GM19452 (cell line): ENCODE data around the gene PSMB7.

Experiments
- ATAC-seq: cut with Tn5 transposase; IDR thresholded peaks from one replicate; pipeline ENCODE4 v1.9.1; 2021; ENCODE audit not compliant: unreplicated experiment

The PSMB7 gene

GRCh38 chr9:124346347-124347163 is 68.7 kb downstream of the PSMB7 start:
- ATAC-seq = no peak

- no peak for ATAC-seq
These were observed 69.4 kb downstream of the PSMB7 start for GRCh38 chr9:124345751-124346281.

DNA sequence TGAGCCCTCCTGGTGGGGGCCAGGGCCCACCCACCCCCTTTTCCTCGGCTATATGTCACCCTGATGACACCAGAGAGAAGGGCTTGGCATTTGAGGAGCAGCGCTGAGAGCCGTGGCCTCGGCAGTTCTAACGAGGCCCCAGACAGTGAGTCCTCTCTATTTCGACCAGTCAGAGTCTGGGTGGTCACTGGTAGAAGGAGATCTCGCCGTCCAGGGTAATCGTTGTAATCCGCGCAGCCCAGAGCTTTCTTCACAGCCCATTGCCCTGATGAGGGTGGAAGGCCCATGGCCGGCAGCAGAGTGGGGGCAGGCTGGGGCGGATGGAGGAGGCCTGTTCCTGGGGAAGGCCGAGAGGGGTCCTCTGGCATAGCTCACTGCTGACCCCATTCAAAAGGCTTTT is 70.2 kb downstream of the PSMB7 start:
- ATAC-seq = no peak

- no peak for ATAC-seq
These were observed 70.8 kb downstream of the PSMB7 start for GRCh38 chr9:124344291-124345050.

- no peak for ATAC-seq
These were observed 71.5 kb downstream of the PSMB7 start for GRCh38 chr9:124343533-124344290.

- no peak for ATAC-seq
These were observed 72.3 kb downstream of the PSMB7 start for GRCh38 chr9:124342776-124343485.

GRCh38 chr9:124342402-124342775 is 72.9 kb downstream of the PSMB7 start:
- no peak for ATAC-seq

DNA sequence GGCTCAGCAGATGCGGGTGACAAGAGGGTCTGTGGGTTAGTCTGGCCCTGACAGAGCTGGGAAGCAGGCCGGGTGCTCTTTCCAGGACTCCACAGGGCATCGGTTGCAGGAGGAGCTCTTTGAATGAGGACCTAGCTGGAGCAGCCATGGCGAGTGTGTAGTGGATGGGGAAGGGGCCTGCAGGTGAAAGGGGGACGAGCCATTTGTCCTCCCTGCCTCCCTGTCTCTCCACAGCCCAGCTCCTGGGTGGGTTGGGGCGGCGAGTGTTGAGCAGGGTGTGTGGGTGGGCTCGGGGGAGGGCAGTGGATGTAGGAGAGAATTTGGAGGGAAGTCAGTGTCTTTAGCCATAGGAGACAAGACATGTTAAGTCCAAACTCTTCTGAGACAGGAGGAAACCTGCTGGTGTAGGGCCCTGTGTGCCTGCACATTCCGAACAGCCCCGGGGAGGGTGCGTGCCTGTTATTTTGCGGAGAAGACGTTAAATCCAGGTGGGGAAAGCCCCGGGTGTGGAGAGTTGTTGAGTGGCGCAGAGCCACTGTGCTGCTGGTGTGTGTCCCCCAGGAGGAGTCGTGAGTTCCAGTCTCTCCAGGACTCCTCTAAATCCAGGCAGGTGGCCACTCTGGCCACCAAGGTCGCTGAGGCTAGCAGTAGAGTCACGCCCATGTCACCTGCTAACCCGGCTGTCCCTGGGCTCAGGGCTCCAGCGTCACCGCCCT is 73.6 kb downstream of the PSMB7 start:
- ATAC-seq = no peak

DNA sequence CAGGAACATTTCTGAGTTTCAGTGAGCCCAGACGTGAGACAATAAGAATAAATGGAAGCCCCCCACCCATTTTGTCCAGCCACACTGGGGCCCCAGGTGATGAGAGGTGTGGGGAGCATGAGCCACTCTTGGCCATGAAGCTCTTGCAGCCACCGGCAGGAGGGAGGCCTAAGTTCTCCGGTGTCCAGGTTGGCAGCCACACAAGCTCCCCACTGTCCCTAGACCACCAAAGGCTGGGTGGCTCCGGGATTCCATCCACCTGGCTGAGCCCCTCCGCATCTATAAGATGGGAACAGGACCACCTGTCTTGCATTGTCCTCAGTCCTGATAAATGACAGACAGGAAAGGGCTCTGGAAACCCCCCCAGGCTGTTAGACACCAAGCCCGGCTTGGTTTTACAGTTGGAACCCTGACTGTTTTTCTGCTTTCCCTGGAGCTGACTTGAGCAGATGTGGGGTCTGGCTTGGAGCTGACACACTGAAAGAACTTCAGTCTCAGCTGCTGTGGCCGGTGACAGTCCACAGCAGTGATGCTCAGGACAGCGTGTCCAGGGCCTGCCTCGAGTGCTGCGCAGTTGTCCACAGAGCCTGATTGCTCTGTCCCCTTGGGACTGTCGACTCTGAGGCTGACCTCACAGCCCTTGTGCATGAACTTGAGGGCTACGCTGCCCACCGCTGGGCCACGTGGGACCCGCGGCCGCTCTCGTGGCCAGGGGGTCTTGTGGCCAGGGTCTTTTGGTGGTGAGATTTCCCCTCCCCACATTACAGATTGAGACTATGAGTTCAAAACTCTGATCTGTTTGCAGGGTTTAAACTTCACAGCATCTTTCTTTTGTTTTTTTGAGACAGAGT is 74.8 kb downstream of the PSMB7 start:
- no peak for ATAC-seq

- no peak for ATAC-seq
These were observed 75.6 kb downstream of the PSMB7 start for GRCh38 chr9:124339603-124340146.

DNA sequence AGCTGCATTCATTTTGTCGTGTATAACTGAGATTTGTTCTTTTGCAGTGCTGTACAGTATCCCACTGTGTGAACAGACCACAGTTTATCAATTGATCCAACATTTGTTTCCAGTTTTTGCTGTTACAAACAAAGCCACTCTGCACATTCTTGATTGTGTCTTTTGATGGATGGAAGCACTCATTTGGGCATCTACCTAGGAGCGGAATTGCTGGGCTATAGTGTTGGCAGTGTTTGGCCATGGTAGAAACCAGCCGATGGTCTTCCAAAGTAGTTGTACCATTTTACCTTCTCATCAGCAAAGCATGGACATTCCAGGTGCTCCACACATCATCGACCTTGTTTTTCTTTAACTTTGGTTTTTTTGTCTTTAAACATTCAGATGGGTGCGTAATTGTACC is 77.7 kb downstream of the PSMB7 start:
- ATAC-seq = no peak

DNA sequence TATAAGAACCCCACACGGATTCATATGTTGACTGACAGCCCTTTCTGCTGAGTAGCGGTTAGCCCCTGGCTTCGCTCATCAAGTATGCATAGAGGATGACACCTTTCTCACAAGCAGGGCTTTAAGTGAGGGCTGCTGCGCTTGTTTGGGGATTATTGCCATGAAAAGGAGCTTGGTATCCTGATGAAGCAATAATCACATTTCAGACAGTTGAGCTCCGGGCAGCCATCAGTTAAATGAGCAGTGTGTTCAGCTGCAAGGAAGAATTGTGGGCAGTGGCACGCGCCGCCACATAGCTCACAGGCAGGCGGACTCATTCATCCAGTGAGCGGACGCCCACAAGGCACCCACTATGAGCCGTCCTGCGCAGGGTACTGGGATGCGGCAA is 79.9 kb downstream of the PSMB7 start:
- no peak for ATAC-seq

- ATAC-seq = no peak
These were observed 80.5 kb downstream of the PSMB7 start for GRCh38 chr9:124334568-124335319.

GRCh38 chr9:124333203-124333579 is 82.1 kb downstream of the PSMB7 start:
- no peak for ATAC-seq

DNA sequence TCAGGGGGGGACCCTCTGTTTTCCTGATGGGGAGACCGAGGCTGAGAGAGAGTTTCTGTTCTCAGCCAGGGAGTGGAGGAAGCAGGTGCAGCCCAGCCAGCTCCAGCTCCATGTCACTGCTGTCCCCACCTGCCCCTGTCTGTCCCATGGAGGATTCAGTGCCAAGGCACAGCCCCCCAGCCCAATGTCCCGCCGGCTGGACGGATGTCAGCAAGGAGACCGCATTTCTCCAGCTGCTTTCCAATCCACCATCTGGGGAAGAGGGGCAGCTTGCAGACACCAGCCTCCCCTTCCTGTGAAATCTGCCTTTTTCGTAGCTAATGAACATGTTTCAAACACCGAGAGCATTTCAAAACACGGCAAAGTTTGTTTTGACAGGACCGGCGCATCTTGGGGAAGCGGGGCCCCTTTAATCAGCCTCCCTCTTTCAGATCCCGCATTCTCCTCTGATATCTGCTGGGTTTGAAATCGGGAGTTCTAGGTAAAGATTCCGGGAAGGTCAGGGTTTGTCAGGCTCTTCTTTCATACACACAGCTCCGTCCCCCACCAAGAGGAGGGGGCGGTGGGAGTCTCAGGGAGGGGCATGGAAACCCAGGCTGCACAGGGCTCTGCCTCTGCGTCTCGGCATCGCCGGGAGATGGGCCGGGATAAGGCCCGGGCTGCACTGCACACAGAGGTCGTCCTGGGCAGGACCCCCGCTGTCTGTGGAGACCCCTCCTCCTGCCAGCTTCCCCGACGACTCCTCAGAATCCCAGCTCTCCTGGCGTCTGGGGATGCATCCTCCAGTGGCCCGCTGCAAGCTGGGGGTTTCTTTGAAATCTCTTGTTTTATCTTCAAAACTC is 82.7 kb downstream of the PSMB7 start:
- no peak for ATAC-seq

DNA sequence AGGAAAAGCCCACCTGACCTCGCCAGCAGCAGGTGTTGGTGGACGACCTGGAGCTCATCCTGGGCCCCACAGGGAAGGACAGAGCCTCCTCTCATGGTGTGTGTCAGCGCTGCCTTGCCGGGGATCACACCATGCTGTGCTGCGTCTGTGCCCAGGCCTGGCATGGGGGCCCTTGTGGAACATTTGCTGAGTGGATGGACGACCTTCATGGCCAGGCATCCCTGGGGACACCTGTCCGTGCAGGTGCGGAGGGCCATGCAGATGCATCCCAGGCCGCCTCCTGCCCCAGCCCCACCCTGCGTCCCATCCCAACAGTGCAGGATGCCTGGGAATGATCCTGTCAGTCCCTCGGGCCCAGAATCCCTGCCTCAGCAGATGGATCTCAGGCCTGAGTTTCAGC is 83.7 kb downstream of the PSMB7 start:
- no peak for ATAC-seq

DNA sequence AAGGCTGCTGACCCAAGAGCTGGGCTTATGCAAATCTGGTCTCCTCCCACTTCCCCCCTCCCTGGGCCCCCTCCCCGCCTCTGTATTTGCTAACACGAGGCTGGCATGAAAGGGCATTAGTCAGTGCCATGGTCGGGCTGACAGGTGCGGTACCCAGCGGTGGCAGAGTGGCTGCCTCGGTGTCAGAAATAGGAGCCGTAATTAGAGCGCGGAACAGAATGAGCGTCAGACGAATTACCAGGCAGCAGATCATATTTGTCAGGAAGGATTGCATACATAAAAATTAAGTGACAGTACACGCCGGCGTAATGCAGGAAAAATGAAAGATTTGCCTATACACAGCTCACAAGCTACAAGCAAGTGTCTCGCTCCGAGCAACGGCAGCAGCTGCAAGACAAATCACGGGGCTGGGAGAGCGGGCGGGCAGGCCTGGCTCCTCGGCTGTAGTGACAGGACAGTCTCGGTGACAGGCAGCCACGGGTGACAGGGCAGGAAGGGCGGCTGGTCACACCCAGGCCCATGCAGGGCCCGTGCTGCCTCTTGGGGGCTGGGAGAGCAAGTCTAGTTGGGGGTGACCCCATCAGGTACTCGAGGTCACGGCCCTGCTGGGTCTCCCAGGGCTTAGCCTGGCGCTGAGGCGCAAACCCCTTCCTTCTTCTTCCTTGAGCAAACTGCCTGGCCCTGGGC is 85.1 kb downstream of the PSMB7 start:
- no peak for ATAC-seq
